ENCODE measurements around the gene PRKCZ. TPM values are rescaled to one million over a fixed set of nuclear protein-coding genes. Genes with fewer than 3 reads are reported as not detected.

PRKCZ gene
- total and polyA plus RNA-seq, 9 of the 15 experiments (the other 6 are each of a cell fraction or from before 2014, with no cell fraction given), result 0.07 to 3.1 (median 1.3) TPM

- no peak for TF ChIP-seq AFF1 (IDR thresholded peaks at IDR 0.05; ENCODE audit: low read depth in 1 of 2, partially characterized antibody in 2 of 2)
- TF ChIP-seq CBX3 (IDR thresholded peaks at IDR 0.05; ENCODE audit: borderline replicate concordance in 1 of 2, low read length in 2 of 2), result no peak
Observed at GRCh38 chr1:2073382-2074230, 23.4 kb downstream of the PRKCZ start (continued).

GRCh38 chr1:2074396-2074795 lies 24.2 kb downstream of the PRKCZ start:
- Histone ChIP-seq H3K36me3 (ENCODE audit: control insufficient read depth, insufficient read depth, low read length) (no peaks in the 10 kb centered on the region), H3K4me1 (replicated peaks in 1 of 2; ENCODE audit: control insufficient read depth in 2 of 2, insufficient read depth in 2 of 2, low read length in 2 of 2) (peaks cover 0 to 30% of the 10 kb centered on the region in 2 experiments; a peak in 2 of 5 replicates), H3K9ac (ENCODE audit: insufficient read depth in 1 of 2, low read depth in 2 of 2, low read length in 2 of 2) (no peak overlapping the region), H3K27me3 (ENCODE audit: control insufficient read depth in 2 of 2, insufficient read depth in 2 of 2, low read length in 2 of 2) (peaks cover 65 to 80% of the 10 kb centered on the region in 2 experiments), H3K27ac (ENCODE audit: extremely low read depth, low read depth, low read length) (no peak overlapping the region), H3K4me3 (no peak overlapping the region), H4K20me1 (replicated peaks; ENCODE audit: control insufficient read depth, insufficient read depth, low read length) (peaks cover 4% of the 10 kb centered on the region; the same call in 1 of the 2 replicates), H3K9me1 (ENCODE audit: control insufficient read depth, insufficient read depth, low read length) (no peaks in the 10 kb centered on the region), H3K9me3 (replicated peaks; ENCODE audit: control insufficient read depth, insufficient read depth, low read depth, low read length) (peaks cover 6% of the 10 kb centered on the region; the same call in 1 of the 2 replicates), H2AFZ (ENCODE audit: low read depth, low read length) (no peak overlapping the region), H3K79me2 (ENCODE audit: control insufficient read depth, insufficient read depth, low read length) (no peaks in the 10 kb centered on the region), H3K4me2 (ENCODE audit: insufficient read depth, low read length) (no peak overlapping the region)
- DNase-seq (ENCODE audit: extremely low read depth in 1 of 4, low spot score in 3 of 4) (no peak), FAIRE-seq (no peak), ATAC-seq (no peak)
- 4% methylated on average over 19 of the region's 19 CpGs for WGBS (ENCODE audit: insufficient coverage, low coverage, missing lambda C conversion rate)
- ChIA-PET POLR2A (no interaction called here), CTCF (ENCODE audit: low intra/inter-chr PET ratio) (no interaction called here)
- intact Hi-C loops (cut with micrococcal nuclease), result no loop called here
- BruUV-seq (replicated peaks), result no TSS peak
- in situ Hi-C loops (cut with MboI), result no loop called here
- TF ChIP-seq MAFG (tag; conservative IDR thresholded peaks at IDR 0.05) (no peak), MLX (CRISPR knock-in tag; conservative IDR thresholded peaks at IDR 0.05) (no peak), TCF3 (CRISPR knock-in tag; IDR thresholded peaks at IDR 0.05) (no peak), SMARCC2 (IDR thresholded peaks at IDR 0.05; ENCODE audit: low read depth) (no peak), SLC30A9 (CRISPR knock-in tag; IDR thresholded peaks at IDR 0.05) (no peak), SMAD1 (IDR thresholded peaks at IDR 0.05; ENCODE audit: low read depth, low read length, partially characterized antibody) (no peak), SREBF1 (IDR thresholded peaks at IDR 0.05; ENCODE audit: borderline replicate concordance, low read depth, low read length) (no peak), RUNX1 (IDR thresholded peaks at IDR 0.05; ENCODE audit: low read depth) (no peak), ZNF212 (CRISPR knock-in tag; IDR thresholded peaks at IDR 0.05) (no peak), MCM5 (IDR thresholded peaks at IDR 0.05; ENCODE audit: low read depth) (no peak), HDAC1 (IDR thresholded peaks at IDR 0.05) (no peak), MEF2D (tag; conservative IDR thresholded peaks at IDR 0.05; ENCODE audit: low read depth) (no peak), ZNF589 (CRISPR knock-in tag; IDR thresholded peaks at IDR 0.05; ENCODE audit: low read depth) (no peak)
